GM23338 (cell line): ENCODE data around the gene CNPY2. TPM values are rescaled to one million over a fixed set of nuclear protein-coding genes. Genes with fewer than 3 reads are reported as not detected.

Experiments used
- CREB1 ChIP-seq: fragments of 250-450 bp; sonication (Bioruptor Pico); IDR thresholded peaks from 2 replicates; pipeline ENCODE4 v1.5.0; 2020; ENCODE audit warnings: low read depth, mild to moderate bottlenecking, moderate library complexity
- EZH2 ChIP-seq: fragments of 200-600 bp; sonication (generic); IDR thresholded peaks from one replicate; pipeline ENCODE4 v1.8.0; 2017; ENCODE audit warnings: antibody characterized with exemption, mild to moderate bottlenecking, low read depth; ENCODE audit not compliant: unreplicated experiment
- EZH2phosphoT487 ChIP-seq: fragments of 200-600 bp; sonication (generic); IDR thresholded peaks from one replicate; pipeline ENCODE4 v1.8.1; 2018; ENCODE audit warnings: antibody characterized with exemption; ENCODE audit not compliant: unreplicated experiment
- NANOG ChIP-seq: IDR thresholded peaks from 2 replicates; pipeline ENCODE4 v1.6.1; 2016; ENCODE audit warnings: antibody characterized with exemption, borderline replicate concordance
- POLR2AphosphoS5 ChIP-seq: IDR thresholded peaks from 2 replicates; pipeline ENCODE4 v1.6.1; 2016; ENCODE audit warnings: antibody characterized with exemption, low read depth
- ZNF114 ChIP-seq: fragments of 250-450 bp; sonication (Bioruptor Pico); IDR thresholded peaks from 2 replicates; pipeline ENCODE4 v1.5.0; 2020; ENCODE audit warnings: mild to moderate bottlenecking, moderate library complexity
- ZNF331 ChIP-seq: fragments of 250-450 bp; sonication (Bioruptor Pico); IDR thresholded peaks from 2 replicates; pipeline ENCODE4 v1.5.0; 2020; ENCODE audit warnings: low read depth, mild to moderate bottlenecking, moderate library complexity
- ZNF462 ChIP-seq: fragments of 250-450 bp; sonication (Bioruptor Pico); IDR thresholded peaks from 2 replicates; pipeline ENCODE4 v1.5.0; 2020; ENCODE audit warnings: mild to moderate bottlenecking, moderate library complexity
- polyA plus RNA-seq: library from polyadenylated mRNA; unstranded; fragments of >200 nt; fragmentation: Nextera tagmentation; extraction: Ambion mirVana; gene quantifications from 2 replicates; pipeline ENCODE4 v1.2.1, GENCODE V29; 2016
- total RNA-seq: library from RNA; depleted of rRNA; stranded (reverse); fragments of >200 nt; shearing (Covaris generic); gene quantifications from 2 replicates; pipeline ENCODE4 v1.2.3, GENCODE V29; 2014
- TF ChIP-seq, protein P1 (sequence below): IDR thresholded peaks from one replicate; pipeline ENCODE4 v1.6.1; 2018; ENCODE audit warnings: antibody characterized with exemption; ENCODE audit not compliant: unreplicated experiment

Gene CNPY2
- total and polyA plus RNA-seq, 2 experiments from 2014 or later: 119 to 316 TPM

DNA sequence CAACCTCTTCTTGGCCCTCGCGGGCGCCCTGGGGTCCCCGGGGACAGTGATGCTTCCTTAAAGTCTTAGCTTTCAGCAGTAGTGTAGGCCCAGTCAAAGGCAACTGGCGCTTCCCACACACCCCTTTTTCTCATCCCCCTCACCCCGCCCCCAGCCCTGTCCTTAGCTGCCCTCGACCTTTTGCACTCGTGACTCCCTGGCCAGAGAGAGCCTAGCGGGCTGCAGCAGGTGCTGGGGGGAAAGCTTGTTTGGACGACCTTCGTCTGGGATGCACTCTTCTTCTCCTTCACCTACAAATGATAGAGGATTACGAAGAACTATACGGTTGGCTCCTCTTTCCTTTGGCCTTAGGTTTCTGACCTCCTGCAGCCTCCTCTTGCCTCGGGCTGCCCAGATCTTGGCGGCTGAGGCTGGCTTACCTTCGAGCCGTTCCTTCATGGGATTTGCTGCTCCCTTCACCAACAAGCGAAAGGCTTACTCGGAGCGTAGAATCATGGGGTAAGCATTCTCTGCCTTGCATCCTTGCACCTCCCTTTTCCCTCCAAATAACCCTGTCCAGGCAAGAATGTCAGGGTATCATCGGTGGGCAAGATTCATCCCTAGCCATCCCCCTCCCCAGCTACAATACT lies 48.2 kb downstream of the CNPY2 start (continued):
- no peak for TF ChIP-seq ZNF462 (CRISPR knock-in tag)
- TF ChIP-seq, protein P1, sequence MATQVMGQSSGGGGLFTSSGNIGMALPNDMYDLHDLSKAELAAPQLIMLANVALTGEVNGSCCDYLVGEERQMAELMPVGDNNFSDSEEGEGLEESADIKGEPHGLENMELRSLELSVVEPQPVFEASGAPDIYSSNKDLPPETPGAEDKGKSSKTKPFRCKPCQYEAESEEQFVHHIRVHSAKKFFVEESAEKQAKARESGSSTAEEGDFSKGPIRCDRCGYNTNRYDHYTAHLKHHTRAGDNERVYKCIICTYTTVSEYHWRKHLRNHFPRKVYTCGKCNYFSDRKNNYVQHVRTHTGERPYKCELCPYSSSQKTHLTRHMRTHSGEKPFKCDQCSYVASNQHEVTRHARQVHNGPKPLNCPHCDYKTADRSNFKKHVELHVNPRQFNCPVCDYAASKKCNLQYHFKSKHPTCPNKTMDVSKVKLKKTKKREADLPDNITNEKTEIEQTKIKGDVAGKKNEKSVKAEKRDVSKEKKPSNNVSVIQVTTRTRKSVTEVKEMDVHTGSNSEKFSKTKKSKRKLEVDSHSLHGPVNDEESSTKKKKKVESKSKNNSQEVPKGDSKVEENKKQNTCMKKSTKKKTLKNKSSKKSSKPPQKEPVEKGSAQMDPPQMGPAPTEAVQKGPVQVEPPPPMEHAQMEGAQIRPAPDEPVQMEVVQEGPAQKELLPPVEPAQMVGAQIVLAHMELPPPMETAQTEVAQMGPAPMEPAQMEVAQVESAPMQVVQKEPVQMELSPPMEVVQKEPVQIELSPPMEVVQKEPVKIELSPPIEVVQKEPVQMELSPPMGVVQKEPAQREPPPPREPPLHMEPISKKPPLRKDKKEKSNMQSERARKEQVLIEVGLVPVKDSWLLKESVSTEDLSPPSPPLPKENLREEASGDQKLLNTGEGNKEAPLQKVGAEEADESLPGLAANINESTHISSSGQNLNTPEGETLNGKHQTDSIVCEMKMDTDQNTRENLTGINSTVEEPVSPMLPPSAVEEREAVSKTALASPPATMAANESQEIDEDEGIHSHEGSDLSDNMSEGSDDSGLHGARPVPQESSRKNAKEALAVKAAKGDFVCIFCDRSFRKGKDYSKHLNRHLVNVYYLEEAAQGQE: no peak
- no peak for TF ChIP-seq EZH2phosphoT487
- TF ChIP-seq POLR2AphosphoS5: no peak
- TF ChIP-seq EZH2: no peak
- TF ChIP-seq ZNF114 (CRISPR knock-in tag): no peak
- no peak for TF ChIP-seq ZNF331
- no peak for TF ChIP-seq NANOG
- TF ChIP-seq CREB1 (CRISPR knock-in tag): no peak
